ENCODE measurements around the gene ZNF136. TPM values are rescaled to one million over a fixed set of nuclear protein-coding genes. Genes with fewer than 3 reads are reported as not detected.

Gene ZNF136
- polyA plus RNA-seq, 1 experiment: 4.0 TPM

DNA sequence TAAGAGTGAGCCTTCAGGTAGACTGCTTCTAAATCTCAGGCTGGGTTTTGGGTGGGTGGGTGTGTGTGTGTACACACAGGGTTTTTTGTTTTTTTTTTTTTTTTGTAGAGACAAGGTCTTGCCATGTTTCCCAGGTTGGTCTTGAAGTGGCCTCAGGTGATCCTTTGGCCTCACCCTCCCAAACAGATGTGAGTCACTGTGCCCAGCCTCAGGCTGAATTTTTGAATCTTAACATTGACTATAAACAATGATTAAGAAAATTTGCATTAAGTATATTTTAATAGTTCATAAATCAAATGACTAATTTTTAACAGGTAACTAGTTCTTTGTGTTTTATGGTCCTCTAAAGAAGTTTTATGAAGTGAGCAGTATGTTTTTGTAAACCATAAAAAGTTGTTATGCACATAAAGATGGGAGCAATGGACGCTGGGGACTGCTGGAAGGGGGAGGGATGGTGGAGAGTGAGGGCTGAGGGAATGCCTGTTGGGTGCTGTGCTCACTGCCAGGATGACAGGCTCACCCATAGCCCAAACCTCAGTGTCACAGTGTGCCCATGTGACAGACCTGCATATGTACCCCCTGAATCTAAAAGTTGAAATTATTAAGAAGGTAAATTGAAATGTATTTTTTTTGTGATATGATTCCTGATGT, 60.2 kb downstream of the ZNF136 start:
- TF ChIP-seq, protein P1, sequence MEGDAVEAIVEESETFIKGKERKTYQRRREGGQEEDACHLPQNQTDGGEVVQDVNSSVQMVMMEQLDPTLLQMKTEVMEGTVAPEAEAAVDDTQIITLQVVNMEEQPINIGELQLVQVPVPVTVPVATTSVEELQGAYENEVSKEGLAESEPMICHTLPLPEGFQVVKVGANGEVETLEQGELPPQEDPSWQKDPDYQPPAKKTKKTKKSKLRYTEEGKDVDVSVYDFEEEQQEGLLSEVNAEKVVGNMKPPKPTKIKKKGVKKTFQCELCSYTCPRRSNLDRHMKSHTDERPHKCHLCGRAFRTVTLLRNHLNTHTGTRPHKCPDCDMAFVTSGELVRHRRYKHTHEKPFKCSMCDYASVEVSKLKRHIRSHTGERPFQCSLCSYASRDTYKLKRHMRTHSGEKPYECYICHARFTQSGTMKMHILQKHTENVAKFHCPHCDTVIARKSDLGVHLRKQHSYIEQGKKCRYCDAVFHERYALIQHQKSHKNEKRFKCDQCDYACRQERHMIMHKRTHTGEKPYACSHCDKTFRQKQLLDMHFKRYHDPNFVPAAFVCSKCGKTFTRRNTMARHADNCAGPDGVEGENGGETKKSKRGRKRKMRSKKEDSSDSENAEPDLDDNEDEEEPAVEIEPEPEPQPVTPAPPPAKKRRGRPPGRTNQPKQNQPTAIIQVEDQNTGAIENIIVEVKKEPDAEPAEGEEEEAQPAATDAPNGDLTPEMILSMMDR (IDR thresholded peaks at IDR 0.05; ENCODE audit: low read depth, low read length): no peak
- ChIA-PET CTCF (no interaction called here), POLR2A (no interaction called here)
- DNase-seq (ENCODE audit: low read depth, low spot score): no peak
- Histone ChIP-seq H3K4me3 (ENCODE audit: low read depth, low read length) (no peak overlapping the region), H3K9me3 (ENCODE audit: control insufficient read depth, insufficient read depth, low read length) (peaks cover 23% of the 10 kb centered on the region), H3K27me3 (ENCODE audit: control insufficient read depth, insufficient read depth, low read length) (no peaks in the 10 kb centered on the region), H3K27ac (ENCODE audit: low read depth, low read length) (no peak overlapping the region)

DNA sequence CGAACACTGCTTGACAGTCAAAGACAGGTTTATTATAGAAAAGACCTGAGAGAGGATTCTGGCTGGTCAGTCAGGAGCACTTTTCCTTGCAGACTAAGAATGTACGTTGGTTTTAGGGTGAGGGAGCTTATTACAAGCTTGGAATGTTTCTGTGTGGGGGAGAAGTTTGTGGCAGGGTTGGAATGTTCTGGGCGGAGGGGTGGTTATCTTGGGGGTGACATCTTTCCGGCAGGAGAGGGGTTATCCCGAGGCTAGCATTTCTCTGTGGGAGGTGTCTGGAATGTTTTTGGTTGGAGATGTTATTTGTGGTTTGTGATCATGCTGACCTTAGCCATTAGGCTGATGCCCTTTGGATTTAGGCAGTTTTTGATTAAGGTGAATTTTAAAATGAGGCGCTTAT, 61.8 kb downstream of the ZNF136 start:
- CTCF ChIA-PET: no interaction called here
- H3K9me3 ChIP-seq (ENCODE audit: control insufficient read depth, insufficient read depth, low read length): peaks cover 20% of the 10 kb centered on the region
- TF ChIP-seq, protein P1 (IDR thresholded peaks at IDR 0.05; ENCODE audit: low read depth, low read length): no peak
- POLR2A ChIA-PET: no interaction called here
- no peaks in the 10 kb centered on the region for H3K27me3 ChIP-seq (ENCODE audit: control insufficient read depth, insufficient read depth, low read length)
- H3K27ac ChIP-seq (ENCODE audit: low read depth, low read length): no peak overlapping the region
- no peak for DNase-seq (ENCODE audit: low read depth, low spot score)
- no peak overlapping the region for H3K4me3 ChIP-seq (ENCODE audit: low read depth, low read length)

DNA sequence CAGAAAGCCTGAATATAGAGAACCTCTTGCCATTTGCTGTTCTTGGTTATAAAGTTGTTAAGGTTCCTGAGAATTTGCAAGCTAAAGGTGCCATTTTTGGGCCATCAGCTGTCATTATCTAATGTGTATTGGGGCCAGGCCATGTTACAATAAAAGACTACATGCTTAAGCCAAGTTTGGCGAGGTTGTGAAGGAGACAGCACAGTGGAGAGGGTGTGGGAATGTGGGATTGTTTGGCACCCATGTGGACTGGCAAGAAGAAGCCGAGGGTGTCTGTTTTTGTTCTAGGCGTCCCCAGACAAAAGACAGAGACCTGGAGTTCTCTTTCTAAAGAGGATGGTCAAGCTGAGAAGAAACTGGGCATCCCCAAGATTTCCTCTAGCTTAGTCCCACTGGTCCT, 67.1 kb downstream of the ZNF136 start:
- Histone ChIP-seq H3K4me3 (ENCODE audit: low read depth, low read length) (no peak overlapping the region), H3K27me3 (ENCODE audit: control insufficient read depth, insufficient read depth, low read length) (no peaks in the 10 kb centered on the region), H3K27ac (ENCODE audit: low read depth, low read length) (no peak overlapping the region), H3K9me3 (ENCODE audit: control insufficient read depth, insufficient read depth, low read length) (peaks cover 16% of the 10 kb centered on the region)
- ChIA-PET POLR2A (no interaction called here), CTCF (no interaction called here)
- DNase-seq (ENCODE audit: low read depth, low spot score): no peak
- TF ChIP-seq, protein P1 (IDR thresholded peaks at IDR 0.05; ENCODE audit: low read depth, low read length): no peak

DNA sequence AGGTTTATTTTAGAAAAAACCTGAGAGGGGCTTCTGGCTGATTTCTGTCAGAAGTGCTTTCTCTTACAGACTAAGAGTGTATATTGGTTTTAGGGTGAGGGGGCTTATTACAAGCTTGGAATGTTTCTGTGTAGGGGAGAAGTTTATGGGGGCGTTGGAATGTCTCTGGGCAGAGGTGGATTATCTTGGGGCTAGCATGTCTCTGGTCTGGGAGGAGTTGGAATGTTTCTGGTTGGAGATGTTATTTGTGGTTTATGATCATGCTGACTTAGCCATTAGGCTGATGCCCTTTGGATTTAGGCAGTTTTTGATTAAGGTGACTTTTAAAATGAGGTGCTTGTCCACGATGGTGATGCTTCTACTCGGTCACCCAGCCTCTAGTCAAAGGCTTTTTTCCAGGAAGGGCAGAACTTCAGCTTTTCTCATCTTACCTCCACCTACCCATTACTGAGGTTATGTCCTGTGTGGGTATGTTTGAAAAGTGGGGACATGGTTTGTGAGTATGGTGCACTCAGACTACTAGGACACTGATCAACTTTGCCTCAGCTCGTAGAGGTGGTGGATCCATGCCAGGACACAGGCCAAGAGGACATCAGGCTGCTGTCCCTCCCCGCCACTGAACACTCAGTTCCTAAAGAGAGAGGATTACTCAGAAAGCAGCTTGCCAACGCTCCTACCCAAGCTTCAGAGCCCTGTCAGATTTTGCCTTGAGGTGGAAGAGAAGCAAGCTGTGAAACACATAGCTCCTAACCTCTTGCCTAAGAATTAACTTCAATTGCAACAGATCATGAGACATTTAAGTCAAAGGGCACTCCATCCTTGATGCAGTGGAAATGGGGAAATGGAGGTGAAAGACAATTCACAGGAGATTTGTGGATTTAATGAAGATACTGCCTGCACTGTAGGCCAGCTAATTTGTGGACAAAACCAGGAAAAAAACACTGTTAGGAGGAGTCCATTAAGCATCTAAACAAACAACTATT, 68.1 kb downstream of the ZNF136 start:
- H3K9me3 ChIP-seq (ENCODE audit: control insufficient read depth, insufficient read depth, low read length): peaks cover 21% of the 10 kb centered on the region
- no peaks in the 10 kb centered on the region for H3K27me3 ChIP-seq (ENCODE audit: control insufficient read depth, insufficient read depth, low read length)
- DNase-seq (ENCODE audit: low read depth, low spot score): no peak
- no peak overlapping the region for H3K4me3 ChIP-seq (ENCODE audit: low read depth, low read length)
- CTCF ChIA-PET: interaction anchor here (0.6 kb wide), 1 partner anchor 310 kb away, joined by 3 read pairs; no protein-coding TSS in a partner anchor
- no peak overlapping the region for H3K27ac ChIP-seq (ENCODE audit: low read depth, low read length)
- POLR2A ChIA-PET: no interaction called here
- TF ChIP-seq, protein P1 (IDR thresholded peaks at IDR 0.05; ENCODE audit: low read depth, low read length): no peak

DNA sequence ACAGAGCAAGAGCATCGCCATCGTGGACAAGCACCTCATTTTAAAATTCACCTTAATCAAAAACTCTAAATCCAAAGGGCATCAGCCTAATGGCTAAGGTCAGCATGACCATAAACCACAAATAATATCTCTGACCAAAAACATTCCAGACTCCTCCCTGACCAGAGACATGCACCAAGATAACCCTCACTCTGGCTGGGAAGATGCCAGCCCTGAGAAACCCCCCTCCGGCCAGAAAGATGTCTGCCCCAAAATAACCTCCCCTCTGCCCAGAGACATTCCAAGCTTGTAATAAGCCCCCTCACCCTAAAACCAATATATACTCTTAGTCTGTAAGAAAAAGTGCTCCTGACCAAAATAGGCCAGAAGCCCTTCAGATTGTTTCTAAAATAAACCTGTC, 70.1 kb downstream of the ZNF136 start:
- H3K9me3 ChIP-seq (ENCODE audit: control insufficient read depth, insufficient read depth, low read length): peaks cover 34% of the 10 kb centered on the region
- no peak overlapping the region for H3K27ac ChIP-seq (ENCODE audit: low read depth, low read length)
- no peak overlapping the region for H3K4me3 ChIP-seq (ENCODE audit: low read depth, low read length)
- TF ChIP-seq, protein P1 (IDR thresholded peaks at IDR 0.05; ENCODE audit: low read depth, low read length): no peak
- H3K27me3 ChIP-seq (ENCODE audit: control insufficient read depth, insufficient read depth, low read length): no peaks in the 10 kb centered on the region
- CTCF ChIA-PET: no interaction called here
- POLR2A ChIA-PET: no interaction called here
- DNase-seq (ENCODE audit: low read depth, low spot score): no peak
